Naive thymus-derived CD4-positive, alpha-beta T cell (primary cell): ENCODE data around the gene GSTK1. TPM values are rescaled to one million over a fixed set of nuclear protein-coding genes. Genes with fewer than 3 reads are reported as not detected.
A peak's percentile ranks its signal among the peaks of the same experiment; 100 is the strongest.

Experiments used
- ATAC-seq: fragments of 150-1000 bp; cut with Tn5 transposase; 2 replicates; pipeline ENCODE4 v1.10.0; 2021; ENCODE audit warnings: mild to moderate bottlenecking, moderate library complexity
- CTCF ChIA-PET: fragments of 350-600 bp; sonication (Branson Sonifier 250); formaldehyde crosslinking; loops from one replicate; lab custom pipeline; 2021; ENCODE audit warnings: antibody characterized with exemption; lab: Charles Lee
- POLR2A ChIA-PET: fragments of 350-600 bp; sonication (Branson Sonifier 250); formaldehyde crosslinking; loops from one replicate; lab custom pipeline; 2021; ENCODE audit warnings: antibody characterized with exemption, inconsistent platforms; lab: Charles Lee
- DNase-seq, 9 donors: peaks; one replicate each; pipeline versions ENCODE4 v3.0.0 to v3.0.0-alpha.2; 2020 to 2022; ENCODE audit warnings: mixed read lengths in 1 of 9
- H3K27ac ChIP-seq: one replicate; pipeline ENCODE4 v1.7.0; 2013; ENCODE audit warnings: mild to moderate bottlenecking, low read depth, low read length, moderate library complexity
- H3K27me3 ChIP-seq, 2 donors: one replicate each; pipeline ENCODE4 v1.7.0; 2013; ENCODE audit warnings: low read length in 2 of 2, mild to moderate bottlenecking in 2 of 2, moderate library complexity in 2 of 2; ENCODE audit not compliant: control insufficient read depth in 2 of 2, insufficient read depth in 2 of 2
- H3K36me3 ChIP-seq, 3 experiments: 1 replicate in 2 of 3; 2 replicates in 1 of 3; pipeline ENCODE4 v1.7.0; 2013; ENCODE audit warnings: low read length in 3 of 3, mild to moderate bottlenecking in 3 of 3, moderate library complexity in 1 of 3; ENCODE audit not compliant: insufficient read depth in 3 of 3, control insufficient read depth in 2 of 3
- H3K4me1 ChIP-seq, 2 donors: one replicate each; pipeline ENCODE4 v1.7.0; 2013; ENCODE audit warnings: low read length in 2 of 2, mild to moderate bottlenecking in 2 of 2, moderate library complexity in 1 of 2; ENCODE audit not compliant: control insufficient read depth in 2 of 2, insufficient read depth in 2 of 2
- H3K4me3 ChIP-seq: 2 replicates; pipeline ENCODE4 v1.7.0; 2013; ENCODE audit warnings: mild to moderate bottlenecking, low read length
- H3K9me3 ChIP-seq, 3 experiments: 1 replicate in 2 of 3; 2 replicates in 1 of 3; pipeline ENCODE4 v1.7.0; 2013; ENCODE audit warnings: low read length in 3 of 3; ENCODE audit not compliant: control insufficient read depth in 2 of 3
- H3K27ac Mint-ChIP-seq, 9 donors: one replicate each; pipeline ENCODE4 v1.8.0; 2020 to 2022; ENCODE audit warnings: mixed read lengths in 9 of 9, mild to moderate bottlenecking in 8 of 9, moderate library complexity in 5 of 9, inconsistent platforms in 2 of 9
- H3K27me3 Mint-ChIP-seq, 5 donors: one replicate each; pipeline ENCODE4 v1.8.0; 2021 to 2022; ENCODE audit warnings: mixed read lengths in 5 of 5, mild to moderate bottlenecking in 1 of 5
- H3K36me3 Mint-ChIP-seq, 5 donors: one replicate each; pipeline ENCODE4 v1.8.0; 2020 to 2022; ENCODE audit warnings: mixed read lengths in 5 of 5, mild to moderate bottlenecking in 3 of 5, inconsistent platforms in 1 of 5
- H3K4me1 Mint-ChIP-seq, 7 donors: one replicate each; pipeline ENCODE4 v1.8.0; 2020 to 2022; ENCODE audit warnings: mixed read lengths in 7 of 7, mild to moderate bottlenecking in 3 of 7, inconsistent platforms in 1 of 7
- H3K4me3 Mint-ChIP-seq, 10 donors: one replicate each; pipeline ENCODE4 v1.8.0; 2020 to 2022; ENCODE audit warnings: mild to moderate bottlenecking in 10 of 10, mixed read lengths in 10 of 10, moderate library complexity in 6 of 10, inconsistent platforms in 2 of 10
- H3K9me3 Mint-ChIP-seq, 11 donors: one replicate each; pipeline ENCODE4 v1.8.0; 2020 to 2022; ENCODE audit warnings: mixed read lengths in 11 of 11, mild to moderate bottlenecking in 4 of 11, inconsistent platforms in 1 of 11, moderate library complexity in 1 of 11
- intact Hi-C, 2 donors: fragments of 100-400 bp; cut with micrococcal nuclease; formaldehyde crosslinking; loops; one replicate each; pipeline ENCODE4 v1.15.1; 2023
- polyA plus RNA-seq, 2 donors: library from polyadenylated mRNA; unstranded; fragments of 300-500 nt; fragmentation: Illumina TruSeq; gene quantifications; one replicate each; pipeline ENCODE4 v1.2.3, GENCODE V29; 2021
- total RNA-seq, 6 experiments: library from RNA in 5 of 6; stranded (reverse) in 5 of 6; gene quantifications; 1 replicate in 5 of 6; 2 replicates in 1 of 6; pipeline ENCODE4 v1.2.3 and lab custom pipeline; 2021 to 2026

The GSTK1 gene
- total and polyA plus RNA-seq, 7 experiments from 2014 or later = 253 to 470 (median 326) TPM

- ChIA-PET CTCF (interaction anchor here (1.6 to 7.3 kb wide), 3 partner anchors 18 to 57 kb away, joined by 3 to 177 read pairs (median 72); partner anchors contain the start of gene GSTK1), POLR2A (interaction anchor here (0.8 to 2.1 kb wide), 2 partner anchors 45 to 166 kb away, joined by 3 to 18 read pairs; partner anchors contain the start of gene CASP2)
- Histone ChIP-seq H3K9me3 (no peaks in the 10 kb centered on the region), H3K27ac (no peak overlapping the region), H3K27me3 (no peaks in the 10 kb centered on the region), H3K4me1 (peaks cover 24 to 26% of the 10 kb centered on the region in 2 donors), H3K4me3 (no peak overlapping the region), H3K36me3 (no peaks in the 10 kb centered on the region)
- ATAC-seq = no peak
- Mint-ChIP-seq H3K36me3 (peaks cover 0 to 32% (median 4%) of the 10 kb centered on the region in 5 donors), H3K27me3 (peaks cover 0 to 5% (median 0%) of the 10 kb centered on the region in 5 donors), H3K4me1 (peaks cover 29 to 73% (median 50%) of the 10 kb centered on the region in 7 donors), H3K27ac (peak overlapping the region in 1 of 9 donors; percentile 25), H3K9me3 (peaks cover 0 to 16% (median 4%) of the 10 kb centered on the region in 11 donors), H3K4me3 (no peak overlapping the region)
- intact Hi-C loops = no loop called here
- DNase-seq = no peak
Measured at GRCh38 chr7:143242306-143242705, 20.9 kb upstream of the GSTK1 start.

GRCh38 chr7:143243111-143243510 lies 20.1 kb upstream of the GSTK1 start:
- H3K4me3 ChIP-seq = no peak overlapping the region
- no peaks in the 10 kb centered on the region for H3K36me3 ChIP-seq
- DNase-seq (no peak), ATAC-seq (no peak)
- H3K4me3 Mint-ChIP-seq = no peak overlapping the region
- POLR2A ChIA-PET = interaction anchor here (0.8 to 1.9 kb wide), 5 partner anchors 12 to 165 kb away, joined by 3 to 10 read pairs (median 5); partner anchors contain the start of gene GSTK1
- no peak overlapping the region for H3K27ac ChIP-seq
- peaks cover 24 to 26% of the 10 kb centered on the region in 2 donors for H3K4me1 ChIP-seq
- H3K27me3 Mint-ChIP-seq = peaks cover 0 to 4% (median 0%) of the 10 kb centered on the region in 5 donors
- peaks cover 29 to 76% (median 58%) of the 10 kb centered on the region in 7 donors for H3K4me1 Mint-ChIP-seq
- H3K9me3 Mint-ChIP-seq = peaks cover 0 to 11% (median 4%) of the 10 kb centered on the region in 11 donors
- CTCF ChIA-PET = interaction anchor here (0.6 to 7.3 kb wide), 7 partner anchors 12 to 175 kb away, joined by 3 to 177 read pairs (median 4); no protein-coding TSS in a partner anchor
- H3K9me3 ChIP-seq = no peaks in the 10 kb centered on the region
- intact Hi-C loops = no loop called here
- no peaks in the 10 kb centered on the region for H3K27me3 ChIP-seq
- peak overlapping the region in 1 of 9 donors; percentile 38 for H3K27ac Mint-ChIP-seq
- H3K36me3 Mint-ChIP-seq = peaks cover 0 to 32% (median 4%) of the 10 kb centered on the region in 5 donors

- ChIA-PET POLR2A (interaction anchor here (0.8 to 2.0 kb wide), 5 partner anchors 12 to 165 kb away, joined by 3 to 10 read pairs (median 5); partner anchors contain the start of genes EPHA1 and GSTK1), CTCF (interaction anchor here (0.6 to 7.3 kb wide), 8 partner anchors 12 to 175 kb away, joined by 3 to 177 read pairs (median 4); no protein-coding TSS in a partner anchor)
- DNase-seq (no peak), ATAC-seq (no peak)
- Mint-ChIP-seq H3K4me1 (peaks cover 32 to 79% (median 63%) of the 10 kb centered on the region in 7 donors), H3K36me3 (peaks cover 0 to 33% (median 4%) of the 10 kb centered on the region in 5 donors), H3K27me3 (peaks cover 0 to 4% (median 0%) of the 10 kb centered on the region in 5 donors), H3K4me3 (peak overlapping the region in 3 of 10 donors; percentile 10 to 36 (median 27)), H3K27ac (peak overlapping the region in 6 of 9 donors; percentile 38 to 75 (median 56)), H3K9me3 (peaks cover 0 to 13% (median 4%) of the 10 kb centered on the region in 11 donors)
- Histone ChIP-seq H3K27me3 (no peaks in the 10 kb centered on the region), H3K9me3 (no peaks in the 10 kb centered on the region), H3K27ac (no peak overlapping the region), H3K36me3 (no peaks in the 10 kb centered on the region), H3K4me3 (no peak overlapping the region), H3K4me1 (peaks cover 24 to 26% of the 10 kb centered on the region in 2 donors)
- intact Hi-C loops = no loop called here
Measured at GRCh38 chr7:143243614-143244013, 19.6 kb upstream of the GSTK1 start.

GRCh38 chr7:143244321-143244720 lies 18.9 kb upstream of the GSTK1 start:
- peaks cover 29 to 31% of the 10 kb centered on the region in 2 donors for H3K4me1 ChIP-seq
- ATAC-seq (no peak), DNase-seq (no peak)
- no peaks in the 10 kb centered on the region for H3K36me3 ChIP-seq
- CTCF ChIA-PET = interaction anchor here (0.7 to 7.3 kb wide), 3 partner anchors 36 to 173 kb away, joined by 3 to 177 read pairs (median 4); no protein-coding TSS in a partner anchor
- peaks cover 0 to 4% (median 0%) of the 10 kb centered on the region in 3 experiments for H3K9me3 ChIP-seq
- POLR2A ChIA-PET = interaction anchor here (1.1 to 2.0 kb wide), 5 partner anchors 11 to 164 kb away, joined by 3 to 10 read pairs (median 6); partner anchors contain the start of genes CASP2, EPHA1 and GSTK1
- Mint-ChIP-seq H3K27ac (peak overlapping the region in 5 of 9 donors; percentile 62 to 89 (median 83)), H3K36me3 (peaks cover 0 to 38% (median 4%) of the 10 kb centered on the region in 5 donors), H3K4me1 (peaks cover 35 to 85% (median 70%) of the 10 kb centered on the region in 7 donors), H3K4me3 (peak overlapping the region in 4 of 10 donors; percentile 42 to 72 (median 68)), H3K9me3 (peaks cover under 1 to 18% (median 6%) of the 10 kb centered on the region in 11 donors), H3K27me3 (peaks cover 0 to 3% (median 0%) of the 10 kb centered on the region in 5 donors)
- H3K27me3 ChIP-seq = no peaks in the 10 kb centered on the region
- no peak overlapping the region for H3K4me3 ChIP-seq
- H3K27ac ChIP-seq = no peak overlapping the region
- intact Hi-C loops = no loop called here

- DNase-seq (no peak), ATAC-seq (peak; percentile 41)
- H3K4me3 ChIP-seq = no peak overlapping the region
- Mint-ChIP-seq H3K4me3 (peak overlapping the region; percentile 18 to 72 (median 48)), H3K27me3 (peaks cover 0 to 3% (median 0%) of the 10 kb centered on the region in 5 donors), H3K27ac (peak overlapping the region in 8 of 9 donors; percentile 16 to 89 (median 70)), H3K9me3 (peaks cover 6 to 24% (median 14%) of the 10 kb centered on the region in 11 donors), H3K4me1 (peaks cover 41 to 93% (median 78%) of the 10 kb centered on the region in 7 donors), H3K36me3 (peaks cover 0 to 45% (median 11%) of the 10 kb centered on the region in 5 donors)
- no peaks in the 10 kb centered on the region for H3K27me3 ChIP-seq
- no peaks in the 10 kb centered on the region for H3K36me3 ChIP-seq
- POLR2A ChIA-PET = interaction anchor here (0.7 to 2.0 kb wide), 8 partner anchors 10 to 163 kb away, joined by 3 to 9 read pairs (median 6); partner anchors contain the start of genes CASP2, EPHA1 and GSTK1
- peaks cover 34 to 36% of the 10 kb centered on the region in 2 donors for H3K4me1 ChIP-seq
- CTCF ChIA-PET = interaction anchor here (0.6 to 1.5 kb wide), 7 partner anchors 10 to 174 kb away, joined by 3 to 10 read pairs (median 4); partner anchors contain the start of genes CASP2 and GSTK1
- intact Hi-C loops = no loop called here
- no peak overlapping the region for H3K27ac ChIP-seq
- peaks cover 0 to 4% (median 0%) of the 10 kb centered on the region in 3 experiments for H3K9me3 ChIP-seq
Measured at GRCh38 chr7:143245123-143245522, 18.1 kb upstream of the GSTK1 start.

- H3K4me1 Mint-ChIP-seq = peaks cover 58 to 96% (median 90%) of the 10 kb centered on the region in 7 donors
- Histone ChIP-seq H3K27me3 (no peaks in the 10 kb centered on the region), H3K4me1 (peaks cover 51 to 52% of the 10 kb centered on the region in 2 donors), H3K27ac (no peak overlapping the region), H3K9me3 (peaks cover 0 to 10% (median 0%) of the 10 kb centered on the region in 3 experiments), H3K4me3 (no peak overlapping the region), H3K36me3 (no peaks in the 10 kb centered on the region)
- DNase-seq (no peak), ATAC-seq (no peak)
- peaks cover 6 to 41% (median 30%) of the 10 kb centered on the region in 11 donors for H3K9me3 Mint-ChIP-seq
- H3K27me3 Mint-ChIP-seq = no peaks in the 10 kb centered on the region
- peaks cover 4 to 55% (median 14%) of the 10 kb centered on the region in 5 donors for H3K36me3 Mint-ChIP-seq
- ChIA-PET POLR2A (interaction anchor here (0.7 to 10.4 kb wide), 9 partner anchors 11 to 440 kb away, joined by 3 to 129 read pairs (median 4); partner anchors contain the start of genes CASP2 and GSTK1), CTCF (interaction anchor here (0.6 to 1.6 kb wide), 5 partner anchors 17 to 178 kb away, joined by 3 to 10 read pairs (median 4); no protein-coding TSS in a partner anchor)
- H3K4me3 Mint-ChIP-seq = peak overlapping the region in 4 of 10 donors; percentile 13 to 72 (median 54)
- intact Hi-C loops = no loop called here
- peak overlapping the region in 6 of 9 donors; percentile 48 to 89 (median 68) for H3K27ac Mint-ChIP-seq
Measured at GRCh38 chr7:143247372-143247771, 15.9 kb upstream of the GSTK1 start.
